ENCODE data around the gene MEF2A.
A peak's percentile ranks its signal among the peaks of the same experiment; 100 is the strongest.
"Not testable (repeated sequence)": the region's sequence is repeated elsewhere in the genome, so short reads cannot be mapped to it uniquely, and the experiment has no call there.

The MEF2A gene

GRCh38 chr15:99731336-99732123, 165.7 kb downstream of the MEF2A start:
- DNase-seq (ENCODE audit: low spot score) = no peak

- peak; percentile 7 for DNase-seq (ENCODE audit: low spot score)
Measured at GRCh38 chr15:99732124-99732750, 166.5 kb downstream of the MEF2A start.

- DNase-seq (ENCODE audit: low spot score) = no peak
Measured at GRCh38 chr15:99732751-99733267, 167.0 kb downstream of the MEF2A start.

GRCh38 chr15:99733268-99734039, 167.7 kb downstream of the MEF2A start, which contains the start of gene LYSMD4:
Gene LYSMD4, minus strand, starts transcription at chr15:99733437. Its CDS starts 1,438 bp downstream, at chr15:99731999.
- DNase-seq (ENCODE audit: low spot score) = peak; percentile 95

GRCh38 chr15:99734040-99734291, 168.2 kb downstream of the MEF2A start:
- not testable (repeated sequence) for DNase-seq (ENCODE audit: low spot score)

- DNase-seq (ENCODE audit: low spot score) = peak; percentile 6
Measured at GRCh38 chr15:99734575-99734974, 168.8 kb downstream of the MEF2A start.

GRCh38 chr15:99735868-99736267, 170.1 kb downstream of the MEF2A start:
- DNase-seq (ENCODE audit: low spot score) = no peak

- DNase-seq (ENCODE audit: low spot score) = no peak
Measured at GRCh38 chr15:99736702-99737101, 170.9 kb downstream of the MEF2A start.

- DNase-seq (ENCODE audit: low spot score) = peak; percentile 28
Measured at GRCh38 chr15:99738021-99738847, 172.4 kb downstream of the MEF2A start.

GRCh38 chr15:99741835-99742234, 176.1 kb downstream of the MEF2A start:
- DNase-seq (ENCODE audit: low spot score) = no peak

- no peak for DNase-seq (ENCODE audit: low spot score)
Measured at GRCh38 chr15:99744142-99744541, 178.4 kb downstream of the MEF2A start.

- DNase-seq (ENCODE audit: low spot score) = no peak
Measured at GRCh38 chr15:99745370-99746086, 179.7 kb downstream of the MEF2A start.

GRCh38 chr15:99749386-99749785, 183.6 kb downstream of the MEF2A start:
- no peak for DNase-seq (ENCODE audit: low spot score)

- not testable (repeated sequence) for DNase-seq (ENCODE audit: low spot score)
Measured at GRCh38 chr15:99750326-99750725, 184.5 kb downstream of the MEF2A start.

GRCh38 chr15:99752556-99752955, 186.8 kb downstream of the MEF2A start:
- no peak for DNase-seq (ENCODE audit: low spot score)

- no peak for DNase-seq (ENCODE audit: low spot score)
Measured at GRCh38 chr15:99753066-99753465, 187.3 kb downstream of the MEF2A start.

- peak; percentile 74 for DNase-seq (ENCODE audit: low spot score)
Measured at GRCh38 chr15:99755692-99756409, 190.1 kb downstream of the MEF2A start.

- DNase-seq (ENCODE audit: low spot score) = no peak
Measured at GRCh38 chr15:99762288-99762687, 196.5 kb downstream of the MEF2A start.

- no peak for DNase-seq (ENCODE audit: low spot score)
Measured at GRCh38 chr15:99763827-99764226, 198.0 kb downstream of the MEF2A start.

- no peak for DNase-seq (ENCODE audit: low spot score)
Measured at GRCh38 chr15:99764522-99764921, 198.7 kb downstream of the MEF2A start.
